ENCODE data around the gene SI. TPM values are rescaled to one million over a fixed set of nuclear protein-coding genes. Genes with fewer than 3 reads are reported as not detected.

SI gene
- total and polyA plus RNA-seq, 9 of the 15 experiments (the other 6 are each of a cell fraction or from before 2014, with no cell fraction given), result not detected

- TF ChIP-seq ZNF395 (CRISPR knock-in tag; IDR thresholded peaks at IDR 0.05) (no peak), SREBF2 (CRISPR knock-in tag; IDR thresholded peaks at IDR 0.05) (no peak), MAFG (tag; conservative IDR thresholded peaks at IDR 0.05) (no peak)
Observed at GRCh38 chr3:165056510-165056909, 21.8 kb downstream of the SI start (continued).

DNA sequence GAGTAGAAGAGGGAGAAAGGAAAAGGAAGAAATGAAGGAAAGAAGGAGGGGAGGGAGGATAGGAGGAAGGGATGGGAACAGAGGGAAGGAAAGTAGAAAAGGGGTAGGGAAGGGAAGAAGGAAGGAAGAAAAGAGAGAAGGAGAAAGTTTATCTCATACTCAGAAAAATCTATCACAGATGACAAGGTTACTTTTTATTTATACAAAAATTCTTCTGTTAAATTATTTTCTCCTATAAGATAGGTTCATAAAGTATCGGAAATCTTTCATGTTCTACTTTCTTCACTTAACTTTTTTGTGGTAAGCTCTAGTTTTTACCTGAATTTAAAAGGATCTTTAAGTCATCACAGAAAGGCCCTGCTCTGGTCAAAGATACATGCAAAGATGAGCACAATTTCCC, 38.1 kb downstream of the SI start:
- in situ Hi-C loops (cut with MboI), result no loop called here
- H4K20me1 ChIP-seq (replicated peaks; ENCODE audit: control insufficient read depth, insufficient read depth, low read length), result no peaks in the 10 kb centered on the region
- CTCF ChIA-PET (ENCODE audit: low intra/inter-chr PET ratio), result no interaction called here

More for the DNA sequence above, 38.1 kb downstream of the SI start:
- no TSS peak for BruUV-seq (replicated peaks)
- Histone ChIP-seq H3K27ac (ENCODE audit: extremely low read depth, low read depth, low read length) (no peak overlapping the region), H3K9ac (ENCODE audit: insufficient read depth in 1 of 2, low read depth in 2 of 2, low read length in 2 of 2) (no peak overlapping the region), H3K27me3 (ENCODE audit: control insufficient read depth in 2 of 2, insufficient read depth in 2 of 2, low read length in 2 of 2) (no peaks in the 10 kb centered on the region), H3K79me2 (ENCODE audit: control insufficient read depth, insufficient read depth, low read length) (no peaks in the 10 kb centered on the region), H3K4me1 (replicated peaks in 1 of 2; ENCODE audit: control insufficient read depth in 2 of 2, insufficient read depth in 2 of 2, low read length in 2 of 2) (no peaks in the 10 kb centered on the region), H3K4me2 (ENCODE audit: insufficient read depth, low read length) (no peak overlapping the region), H3K4me3 (no peak overlapping the region), H3K9me3 (replicated peaks; ENCODE audit: control insufficient read depth, insufficient read depth, low read depth, low read length) (no peaks in the 10 kb centered on the region), H2AFZ (ENCODE audit: low read depth, low read length) (no peak overlapping the region), H3K36me3 (ENCODE audit: control insufficient read depth, insufficient read depth, low read length) (no peaks in the 10 kb centered on the region), H3K9me1 (ENCODE audit: control insufficient read depth, insufficient read depth, low read length) (no peaks in the 10 kb centered on the region)
- POLR2A ChIA-PET, result no interaction called here
- FAIRE-seq (no peak), ATAC-seq (no peak), DNase-seq (ENCODE audit: extremely low read depth in 1 of 4, low spot score in 3 of 4) (no peak)
- intact Hi-C loops (cut with micrococcal nuclease), result no loop called here
- whole genome bisulfite sequencing (ENCODE audit: insufficient coverage, low coverage, missing lambda C conversion rate), result 0% methylated on average over 1 of the region's 1 CpG
- TF ChIP-seq RBM25 (IDR thresholded peaks at IDR 0.05; ENCODE audit: low read depth, low read length, severe bottlenecking) (no peak), RNF219 (CRISPR knock-in tag; IDR thresholded peaks at IDR 0.05) (no peak), SPI1 (IDR thresholded peaks at IDR 0.05; ENCODE audit: borderline replicate concordance, low read depth, low read length) (no peak), TCF3 (CRISPR knock-in tag; IDR thresholded peaks at IDR 0.05) (no peak), AFF1 (IDR thresholded peaks at IDR 0.05; ENCODE audit: low read depth in 1 of 2, partially characterized antibody in 2 of 2) (no peak), BACH1 (tag; IDR thresholded peaks at IDR 0.05) (no peak), PCBP2 (IDR thresholded peaks at IDR 0.05; ENCODE audit: low read depth, low read length, poor library complexity, severe bottlenecking) (peak; percentile 81), HNRNPK (IDR thresholded peaks at IDR 0.05; ENCODE audit: low read depth, low read length, poor library complexity, severe bottlenecking) (peak; percentile 39)
